ENCODE measurements around the gene DDX31.
"Not testable (repeated sequence)": the region's sequence is repeated elsewhere in the genome, so short reads cannot be mapped to it uniquely, and the experiment has no call there.

Gene DDX31

GRCh38 chr9:132578367-132578932 lies 91.3 kb downstream of the DDX31 start:
- no peak for DNase-seq (ENCODE audit: low read depth)

DNA sequence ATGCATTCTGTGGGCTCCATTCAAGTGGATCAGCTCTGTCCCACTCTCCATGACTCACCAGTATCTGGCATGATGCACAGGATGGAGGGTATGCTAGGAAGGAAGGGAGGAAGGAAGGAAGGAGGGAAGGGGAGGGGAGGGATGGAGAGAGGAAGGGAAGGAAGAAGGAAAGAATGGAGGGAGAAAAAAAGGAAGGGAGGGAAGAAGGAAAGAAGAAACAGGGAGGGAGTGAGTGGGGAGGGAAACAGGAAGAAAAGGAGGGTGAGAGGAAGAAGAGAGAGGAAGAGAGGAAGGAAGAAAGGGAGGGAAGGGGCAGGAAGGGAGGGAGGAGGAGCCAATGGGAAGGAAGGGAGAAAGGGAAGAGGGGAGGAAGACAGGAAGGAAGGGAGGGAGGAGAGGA lies 92.7 kb downstream of the DDX31 start:
- DNase-seq (ENCODE audit: low read depth): no peak

GRCh38 chr9:132575811-132576210 lies 94.0 kb downstream of the DDX31 start:
- no peak for DNase-seq (ENCODE audit: low read depth)

GRCh38 chr9:132575005-132575609 lies 94.7 kb downstream of the DDX31 start:
- peak; percentile 68 for DNase-seq (ENCODE audit: low read depth)

DNA sequence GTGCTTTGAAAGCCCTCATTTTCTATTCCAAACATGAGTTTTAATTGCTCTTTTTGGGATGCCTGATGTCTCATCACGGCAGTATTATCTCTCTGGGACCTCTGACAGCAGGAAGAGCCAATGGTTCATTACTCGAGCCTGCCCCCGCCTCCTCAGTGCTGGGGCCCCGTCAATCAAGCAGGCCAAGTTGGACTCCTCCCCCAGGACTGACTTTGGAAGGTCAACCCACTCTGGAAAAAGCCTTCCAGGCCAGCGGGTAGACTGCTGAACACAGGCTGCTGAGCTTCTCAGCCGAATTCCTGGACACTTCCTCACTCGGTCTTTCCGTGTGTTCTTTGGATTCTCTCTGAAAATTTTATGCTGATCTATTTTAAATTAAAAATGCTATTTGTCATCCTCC lies 96.9 kb downstream of the DDX31 start:
- DNase-seq (ENCODE audit: low read depth): peak; percentile 39

- no peak for DNase-seq (ENCODE audit: low read depth)
Measured at GRCh38 chr9:132571806-132572600, 97.8 kb downstream of the DDX31 start.

DNA sequence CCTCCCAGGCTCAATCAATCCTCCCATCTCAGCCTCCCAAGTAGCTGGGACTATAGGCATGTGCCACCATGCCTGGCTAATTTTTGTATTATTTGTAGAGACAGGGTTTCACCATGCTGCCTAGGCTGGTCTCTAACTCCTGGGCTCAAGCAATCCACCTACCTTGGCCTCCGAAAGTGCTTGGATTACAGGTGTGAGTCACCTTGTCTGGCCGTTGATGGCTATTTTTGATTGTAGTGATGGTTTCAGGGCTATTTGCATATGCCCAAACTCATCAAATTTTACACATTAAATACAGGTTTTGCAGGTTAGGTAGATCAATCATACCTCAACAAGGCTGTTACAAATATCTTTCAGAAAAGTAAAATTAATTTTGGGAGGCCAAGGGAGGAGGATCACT lies 101.0 kb downstream of the DDX31 start:
- DNase-seq (ENCODE audit: low read depth): not testable (repeated sequence)

GRCh38 chr9:132564526-132564925 lies 105.3 kb downstream of the DDX31 start:
- no peak for DNase-seq (ENCODE audit: low read depth)

- no peak for DNase-seq (ENCODE audit: low read depth)
Measured at GRCh38 chr9:132562306-132562573, 107.5 kb downstream of the DDX31 start.

DNA sequence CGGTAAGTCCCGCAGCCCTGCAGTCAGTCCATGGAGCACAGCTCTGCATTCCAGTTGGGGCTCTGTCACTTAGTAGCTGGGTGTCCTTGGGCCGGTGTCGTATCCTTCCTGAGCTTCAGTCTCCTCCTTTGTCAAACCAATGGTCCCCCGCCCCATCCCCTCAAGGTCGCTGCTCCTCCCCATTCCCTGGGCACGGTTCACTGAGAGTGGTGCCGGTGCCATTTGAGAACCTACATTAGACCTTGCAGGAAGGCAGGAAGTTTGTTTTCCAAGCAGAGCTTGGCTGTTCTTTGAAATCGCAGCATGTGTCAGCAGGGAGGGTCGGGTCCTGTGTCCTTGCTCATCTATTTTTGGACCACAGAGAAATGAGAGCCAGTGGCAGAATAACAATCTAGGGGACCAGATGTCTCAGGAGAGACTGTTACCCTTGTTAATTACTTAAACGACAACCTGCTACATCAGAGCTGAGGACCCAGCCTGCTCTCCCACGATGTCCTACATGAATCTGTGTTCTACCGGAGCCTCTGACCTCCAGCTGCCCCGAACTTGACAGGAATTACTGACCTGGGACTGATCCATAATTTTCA lies 109.1 kb downstream of the DDX31 start:
- no peak for DNase-seq (ENCODE audit: low read depth)

DNA sequence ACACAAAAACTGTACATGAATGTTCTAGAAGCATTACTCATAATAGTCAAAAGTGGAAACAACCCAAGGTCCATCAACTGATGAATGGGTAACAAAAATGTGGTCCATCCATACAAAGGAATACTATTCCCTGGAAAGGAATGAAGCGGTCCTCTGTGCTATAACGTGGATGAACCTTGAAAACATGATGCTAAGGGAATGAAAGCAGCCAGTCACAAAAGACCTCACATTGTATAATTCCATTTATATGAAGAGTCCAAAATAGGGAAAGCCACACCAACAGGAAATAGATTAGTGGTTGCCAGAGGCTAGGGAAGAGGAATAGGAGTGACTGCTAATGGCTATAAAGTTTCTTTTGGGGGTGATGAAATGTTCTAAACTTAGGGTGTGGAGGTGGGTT lies 110.1 kb downstream of the DDX31 start:
- DNase-seq (ENCODE audit: low read depth): no peak

DNA sequence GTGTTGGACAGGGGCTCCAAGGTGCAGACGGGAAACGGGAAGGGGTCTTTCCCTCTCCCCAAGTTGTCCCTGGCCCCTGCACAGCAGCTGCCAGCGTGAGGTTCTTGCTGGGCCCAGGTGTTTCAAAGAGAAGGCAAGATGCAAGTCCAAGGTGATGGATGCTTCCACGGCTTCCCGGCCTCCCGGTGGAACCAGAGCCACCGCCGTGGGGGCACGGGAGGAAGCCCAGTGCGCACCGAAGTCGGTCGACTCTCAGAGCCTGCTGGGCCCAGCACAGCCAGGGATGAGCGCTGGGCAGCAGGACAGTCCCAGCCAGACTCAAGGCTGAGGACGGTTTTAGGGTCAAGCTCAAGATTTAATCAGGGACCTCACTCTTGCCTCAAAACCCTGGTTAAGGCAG lies 112.6 kb downstream of the DDX31 start:
- DNase-seq (ENCODE audit: low read depth): no peak

DNA sequence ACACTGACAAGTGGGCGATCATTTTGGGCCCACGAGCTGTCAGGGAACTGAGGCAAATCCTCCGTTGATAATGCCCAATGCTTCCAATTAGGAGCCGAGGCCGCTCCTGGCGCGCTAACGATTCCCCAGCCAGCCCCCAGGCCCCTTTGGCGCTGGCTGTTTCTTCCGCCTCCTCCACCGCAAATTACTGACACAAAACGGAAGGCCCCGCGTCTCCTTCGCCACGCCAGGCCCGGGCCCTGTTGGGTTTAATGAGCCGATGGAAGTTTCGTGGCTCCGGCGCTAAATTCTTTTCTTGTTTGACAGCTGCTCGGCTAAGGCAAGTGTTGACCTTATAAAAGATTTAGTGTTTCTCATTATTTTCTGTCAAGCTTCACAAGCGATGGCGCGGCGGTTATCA lies 113.1 kb downstream of the DDX31 start:
- DNase-seq (ENCODE audit: low read depth): no peak

GRCh38 chr9:132556235-132556634 lies 113.5 kb downstream of the DDX31 start:
- no peak for DNase-seq (ENCODE audit: low read depth)

DNA sequence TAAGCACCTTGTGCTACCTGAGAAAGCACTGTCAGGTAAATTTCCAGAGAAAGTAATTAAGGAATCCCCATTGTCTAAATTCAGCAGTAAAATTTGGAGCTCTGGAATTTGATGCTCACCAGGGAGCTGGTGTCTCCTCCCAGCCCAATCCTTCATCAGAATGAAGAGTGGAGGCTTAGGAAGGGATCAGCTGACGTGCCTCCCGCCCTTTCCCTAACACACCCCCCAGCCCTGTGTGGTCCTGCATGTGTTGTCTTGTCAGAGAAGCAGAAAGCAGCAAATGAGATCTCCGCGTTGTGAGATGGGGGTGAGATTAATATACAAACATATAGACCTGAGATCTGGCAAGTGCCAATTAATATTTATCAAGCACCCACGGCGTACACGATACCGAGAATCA lies 114.3 kb downstream of the DDX31 start:
- DNase-seq (ENCODE audit: low read depth): no peak

DNA sequence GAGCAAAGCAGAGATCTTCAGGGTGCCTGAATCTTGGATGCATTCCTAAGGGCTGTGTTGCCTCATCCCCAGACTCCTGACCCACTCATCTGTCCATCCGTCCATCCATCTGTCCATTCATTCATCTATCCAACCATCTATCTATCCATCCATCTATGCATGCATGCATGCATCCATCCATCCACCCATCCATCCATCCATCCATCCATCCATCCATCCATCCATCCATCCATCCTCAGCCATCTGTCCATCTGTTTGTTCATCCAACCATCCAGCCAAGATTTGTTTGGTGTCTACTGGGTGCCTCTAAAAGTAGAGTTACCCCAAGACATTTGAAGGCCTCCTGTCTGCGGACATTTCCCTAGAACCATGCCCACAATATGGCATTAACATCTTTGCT lies 115.0 kb downstream of the DDX31 start:
- DNase-seq (ENCODE audit: low read depth): no peak

- no peak for DNase-seq (ENCODE audit: low read depth)
Measured at GRCh38 chr9:132552041-132552440, 117.7 kb downstream of the DDX31 start.

- no peak for DNase-seq (ENCODE audit: low read depth)
Measured at GRCh38 chr9:132551556-132551955, 118.2 kb downstream of the DDX31 start.

GRCh38 chr9:132548751-132549640 lies 120.8 kb downstream of the DDX31 start:
- DNase-seq (ENCODE audit: low read depth): no peak

DNA sequence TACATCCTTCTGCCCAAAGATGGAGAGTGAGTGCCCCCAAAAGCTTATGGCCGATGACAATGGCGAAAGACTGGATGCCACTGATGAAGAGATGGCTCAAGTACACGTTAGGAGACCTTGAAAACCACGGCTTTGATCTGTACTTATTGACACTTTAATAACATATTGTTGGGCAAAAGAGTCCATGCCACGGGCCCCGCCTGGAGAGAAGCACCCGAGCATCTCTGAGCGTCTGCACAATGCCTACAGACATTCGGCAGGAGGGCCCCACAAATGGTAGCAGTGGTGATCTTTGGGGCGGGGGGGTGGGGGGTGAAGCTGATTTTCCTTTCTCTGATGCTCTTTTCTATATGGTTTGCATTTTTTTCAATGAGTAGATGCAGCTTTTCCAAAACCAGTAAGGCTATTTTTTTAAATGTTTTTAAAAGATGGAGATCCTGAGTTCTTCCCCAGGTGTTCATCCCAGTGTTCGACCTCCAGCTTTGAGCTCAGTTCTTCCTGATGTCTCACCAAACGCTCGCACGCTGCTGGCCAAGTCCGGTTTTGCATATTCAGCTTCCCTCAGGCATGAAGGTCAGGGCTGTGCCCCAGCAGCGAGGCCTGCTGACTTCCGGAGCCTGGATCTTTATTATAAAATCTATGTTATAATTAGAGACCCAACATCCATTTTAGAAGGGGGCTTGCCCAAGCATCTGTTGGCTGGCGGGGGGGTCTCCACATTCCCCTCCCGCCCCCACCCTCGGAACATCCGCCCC lies 121.6 kb downstream of the DDX31 start:
- no peak for DNase-seq (ENCODE audit: low read depth)

DNA sequence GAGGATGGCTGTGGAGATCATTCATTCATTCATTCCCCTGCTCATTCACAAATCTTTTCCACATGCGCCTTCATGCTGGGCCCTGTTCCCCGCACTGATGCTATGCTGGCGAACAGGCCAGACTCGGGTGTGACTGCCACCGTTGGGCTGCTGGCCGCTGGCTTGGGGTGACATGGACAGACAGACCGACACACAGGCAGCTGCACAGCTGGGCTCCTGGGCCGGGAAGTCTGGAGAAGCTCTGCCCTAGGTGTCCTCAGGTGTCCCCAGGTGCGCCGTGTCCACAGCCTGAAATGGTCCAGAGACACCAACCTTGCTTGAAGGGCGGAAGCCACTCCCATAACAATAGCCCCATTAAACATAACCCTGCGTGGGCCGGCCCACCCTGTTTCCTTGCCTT lies 122.3 kb downstream of the DDX31 start:
- no peak for DNase-seq (ENCODE audit: low read depth)

DNA sequence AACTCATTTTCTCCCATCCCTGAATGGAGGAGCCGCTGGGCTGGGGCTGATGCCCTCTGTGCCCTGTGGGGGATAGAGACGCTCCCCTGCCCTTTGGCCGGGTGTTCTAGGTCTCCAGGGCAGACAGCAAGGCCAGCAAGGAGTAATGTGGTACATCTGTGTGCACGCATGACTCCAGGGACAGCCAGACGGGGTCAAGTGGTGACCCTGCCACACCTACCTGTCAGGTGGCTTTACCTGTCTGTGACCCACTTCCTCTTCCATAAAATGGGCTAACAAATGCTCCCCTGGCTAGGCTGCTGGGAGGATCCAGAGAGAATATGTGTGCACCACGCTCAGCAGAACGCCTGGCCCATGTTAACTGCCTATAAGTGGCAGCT lies 122.7 kb downstream of the DDX31 start:
- no peak for DNase-seq (ENCODE audit: low read depth)

All from amniotic epithelial cell (primary cell).